Colonic mucosa (tissue), 4 donors: ENCODE results near the gene SDK2. TPM values are rescaled to one million over a fixed set of nuclear protein-coding genes. Genes with fewer than 3 reads are reported as not detected.

ENCODE experiments used
- DNase-seq: peaks from one replicate; pipeline ENCODE4 v3.0.0-alpha.2; 2020
- H3K27ac ChIP-seq: fragments of 200-600 bp; one replicate; pipeline ENCODE4 v1.8.0; 2021
- H3K27me3 ChIP-seq: fragments of 200-600 bp; one replicate; pipeline ENCODE4 v1.8.0; 2021
- H3K36me3 ChIP-seq: fragments of 200-600 bp; one replicate; pipeline ENCODE4 v1.8.0; 2021
- H3K4me1 ChIP-seq: fragments of 200-600 bp; one replicate; pipeline ENCODE4 v1.8.0; 2021; ENCODE audit warnings: mild to moderate bottlenecking
- H3K4me3 ChIP-seq: fragments of 200-600 bp; one replicate; pipeline ENCODE4 v1.8.0; 2021
- H3K9ac ChIP-seq, 2 donors: one replicate each; pipeline ENCODE4 v1.7.0; 2013; ENCODE audit warnings: control low read depth in 2 of 2, low read depth in 2 of 2, low read length in 2 of 2
- H3K9me3 ChIP-seq: fragments of 200-600 bp; one replicate; pipeline ENCODE4 v1.8.0; 2021
- CTCF ChIP-seq: fragments of 200-600 bp; IDR thresholded peaks from one replicate; pipeline ENCODE4 v1.8.0; 2022; ENCODE audit warnings: antibody characterized with exemption, mild to moderate bottlenecking
- intact Hi-C: fragments of 100-400 bp; cut with DNase I; formaldehyde crosslinking; loops from one replicate; pipeline ENCODE4 v1.14.1; 2022
- total RNA-seq, 2 donors: library from RNA; stranded (reverse); fragmentation: NEBNext Ultra II Directional in 1 of 2; extraction: Animal tissue kit (Norgen Biotek cat#: 25700) in 1 of 2; gene quantifications; one replicate each; pipeline ENCODE4 v1.2.1, GENCODE V29; 2021
- donor health status: healthy.
- donor health status: DM: no; HTN: no; CAD: no.
- donor health status: DM: no; HTN: no; CAD: no.

The SDK2 gene
- total RNA-seq, 2 donors from 2014 or later = 0.94 to 1.2 TPM

GRCh38 chr17:73423159-73423715, 221.0 kb downstream of the SDK2 start:
- intact Hi-C loops = no loop called here
- H3K36me3 ChIP-seq = no peaks in the 10 kb centered on the region
- H3K27me3 ChIP-seq = no peaks in the 10 kb centered on the region
- no peak for DNase-seq
- no peak overlapping the region for H3K9ac ChIP-seq
- no peak overlapping the region for H3K27ac ChIP-seq
- TF ChIP-seq CTCF = no peak
- H3K4me1 ChIP-seq = no peaks in the 10 kb centered on the region
- H3K9me3 ChIP-seq = no peaks in the 10 kb centered on the region
- no peak overlapping the region for H3K4me3 ChIP-seq

DNA sequence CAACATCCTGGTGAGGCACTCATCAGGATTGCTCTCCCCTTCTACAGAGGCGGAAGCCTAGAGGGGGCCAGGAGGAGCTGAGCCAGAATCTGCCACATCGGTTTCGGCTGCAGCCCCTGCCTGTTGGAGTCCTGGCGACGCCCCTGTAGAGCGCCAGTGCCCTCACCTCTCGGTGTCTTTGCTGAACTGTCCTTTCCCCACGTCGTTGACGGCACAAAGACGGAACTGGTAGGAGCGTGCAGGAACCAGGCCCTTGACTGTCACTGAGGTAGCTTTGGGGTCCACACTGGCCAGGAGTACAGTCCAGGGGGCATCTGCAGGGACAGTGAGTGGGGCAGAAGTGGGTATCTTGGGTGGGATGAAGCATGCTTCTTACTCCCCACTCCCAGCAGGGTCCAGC, 222.1 kb downstream of the SDK2 start:
- H3K9me3 ChIP-seq = no peaks in the 10 kb centered on the region
- H3K4me1 ChIP-seq = no peaks in the 10 kb centered on the region
- H3K4me3 ChIP-seq = no peak overlapping the region
- no peak overlapping the region for H3K9ac ChIP-seq
- TF ChIP-seq CTCF = no peak
- H3K27me3 ChIP-seq = no peaks in the 10 kb centered on the region
- H3K36me3 ChIP-seq = no peaks in the 10 kb centered on the region
- no peak for DNase-seq
- intact Hi-C loops = no loop called here
- no peak overlapping the region for H3K27ac ChIP-seq

DNA sequence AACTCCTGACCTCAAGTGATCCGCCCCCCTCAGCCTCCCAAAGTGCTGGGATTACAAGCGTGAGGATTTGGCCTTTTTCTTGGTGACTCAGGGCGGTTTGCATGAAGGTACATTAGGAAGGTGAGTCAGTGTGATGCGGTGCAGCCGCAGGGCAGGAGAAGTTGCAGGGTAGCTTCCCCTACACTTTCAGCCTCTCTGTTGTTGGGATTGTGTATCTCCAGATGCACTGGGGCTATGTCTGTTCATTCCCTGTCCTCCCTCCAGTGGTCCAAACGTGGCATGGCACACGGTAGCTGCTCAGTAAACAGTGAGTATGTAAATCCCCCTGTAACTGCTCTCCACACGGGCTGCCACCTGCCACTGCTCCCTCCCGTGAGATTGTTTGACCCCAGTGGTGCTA, 223.3 kb downstream of the SDK2 start:
- DNase-seq = no peak
- Histone ChIP-seq H3K9me3 (no peaks in the 10 kb centered on the region), H3K36me3 (no peaks in the 10 kb centered on the region), H3K27ac (no peak overlapping the region), H3K27me3 (no peaks in the 10 kb centered on the region), H3K4me1 (no peaks in the 10 kb centered on the region), H3K9ac (no peak overlapping the region), H3K4me3 (no peak overlapping the region)
- TF ChIP-seq CTCF = no peak
- intact Hi-C loops = no loop called here

- H3K4me3 ChIP-seq = no peak overlapping the region
- intact Hi-C loops = no loop called here
- DNase-seq = no peak
- H3K4me1 ChIP-seq = no peaks in the 10 kb centered on the region
- no peaks in the 10 kb centered on the region for H3K36me3 ChIP-seq
- no peaks in the 10 kb centered on the region for H3K9me3 ChIP-seq
- H3K27ac ChIP-seq = no peak overlapping the region
- TF ChIP-seq CTCF = no peak
- no peaks in the 10 kb centered on the region for H3K27me3 ChIP-seq
- H3K9ac ChIP-seq = no peak overlapping the region
Measured at GRCh38 chr17:73419881-73420280, 224.4 kb downstream of the SDK2 start.

- Histone ChIP-seq H3K9me3 (no peaks in the 10 kb centered on the region), H3K9ac (no peak overlapping the region), H3K4me3 (no peak overlapping the region), H3K36me3 (no peaks in the 10 kb centered on the region), H3K27me3 (no peaks in the 10 kb centered on the region), H3K4me1 (no peaks in the 10 kb centered on the region), H3K27ac (no peak overlapping the region)
- intact Hi-C loops = no loop called here
- no peak for DNase-seq
- TF ChIP-seq CTCF = no peak
Measured at GRCh38 chr17:73419051-73419450, 225.2 kb downstream of the SDK2 start.
